GM12892 (cell line): ENCODE measurements around the gene NR1H4.

Source experiments
- POLR2A ChIP-seq: IDR thresholded peaks from 2 replicates; pipeline ENCODE4 v1.6.1; 2011; ENCODE audit warnings: low read depth, low read length, control low read depth
- POLR2AphosphoS5 ChIP-seq: IDR thresholded peaks from 2 replicates; pipeline ENCODE4 v1.6.1; 2011; ENCODE audit warnings: low read depth, low read length, control low read depth

DNA sequence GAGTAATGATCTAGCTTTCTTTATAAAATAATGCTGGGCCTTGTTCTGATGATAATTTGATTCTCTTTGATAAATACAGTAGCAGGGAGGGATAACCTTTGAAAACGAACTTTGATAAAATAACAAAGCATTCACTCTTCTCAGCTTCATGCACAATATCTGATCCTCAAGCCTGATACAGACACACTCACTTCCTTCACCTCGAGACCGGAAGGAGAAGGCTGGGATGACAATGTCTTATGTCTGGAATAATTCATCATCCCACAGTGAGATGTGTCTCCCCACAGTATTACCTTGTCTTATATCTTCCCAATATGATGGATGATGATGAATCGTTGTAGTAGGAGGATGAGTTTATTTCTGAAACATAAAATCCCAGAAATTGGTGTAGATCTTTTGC is 15.5 kb upstream of the NR1H4 start:
- TF ChIP-seq POLR2AphosphoS5 = no peak
- TF ChIP-seq POLR2A = no peak
